MV-4-11 (cell line): ENCODE data around the gene AEBP2.
"Not testable (repeated sequence)": the region's sequence is repeated elsewhere in the genome, so short reads cannot be mapped to it uniquely, and the experiment has no call there.

Source experiments
- DNase-seq: peaks from one replicate; lab custom pipeline; 2025; lab: John Stamatoyannopoulos, UW

AEBP2 gene

GRCh38 chr12:19454837-19455236 is 15.5 kb downstream of the AEBP2 start:
- DNase-seq: no peak

- DNase-seq: no peak
These were observed 16.9 kb downstream of the AEBP2 start for GRCh38 chr12:19456176-19456575.

GRCh38 chr12:19457561-19457960 is 18.3 kb downstream of the AEBP2 start:
- no peak for DNase-seq

GRCh38 chr12:19458733-19459132 is 19.4 kb downstream of the AEBP2 start:
- DNase-seq: no peak

GRCh38 chr12:19461999-19462398 is 22.7 kb downstream of the AEBP2 start:
- DNase-seq: no peak

- no peak for DNase-seq
These were observed 23.1 kb downstream of the AEBP2 start for GRCh38 chr12:19462406-19462805.

GRCh38 chr12:19464192-19464580 is 24.9 kb downstream of the AEBP2 start:
- DNase-seq: no peak

GRCh38 chr12:19465711-19466110 is 26.4 kb downstream of the AEBP2 start:
- DNase-seq: no peak

- DNase-seq: no peak
These were observed 34.9 kb downstream of the AEBP2 start for GRCh38 chr12:19474147-19474546.

GRCh38 chr12:19475884-19476505 is 36.7 kb downstream of the AEBP2 start:
- DNase-seq: not testable (repeated sequence)

GRCh38 chr12:19477071-19477470 is 37.8 kb downstream of the AEBP2 start:
- no peak for DNase-seq

GRCh38 chr12:19480459-19480858 is 41.2 kb downstream of the AEBP2 start:
- no peak for DNase-seq

GRCh38 chr12:19482036-19482435 is 42.7 kb downstream of the AEBP2 start:
- DNase-seq: no peak

- DNase-seq: peak; percentile 52
These were observed 43.3 kb downstream of the AEBP2 start for GRCh38 chr12:19482551-19483109.

- no peak for DNase-seq
These were observed 44.4 kb downstream of the AEBP2 start for GRCh38 chr12:19483727-19484126.

GRCh38 chr12:19484738-19485137 is 45.4 kb downstream of the AEBP2 start:
- DNase-seq: no peak

- no peak for DNase-seq
These were observed 45.9 kb downstream of the AEBP2 start for GRCh38 chr12:19485240-19485639.

- no peak for DNase-seq
These were observed 49.9 kb downstream of the AEBP2 start for GRCh38 chr12:19489168-19489567.

- no peak for DNase-seq
These were observed 51.6 kb downstream of the AEBP2 start for GRCh38 chr12:19490908-19491307.

- DNase-seq: no peak
These were observed 52.6 kb downstream of the AEBP2 start for GRCh38 chr12:19491863-19492262.

- no peak for DNase-seq
These were observed 57.1 kb downstream of the AEBP2 start for GRCh38 chr12:19496219-19496878.

GRCh38 chr12:19498099-19498498 is 58.8 kb downstream of the AEBP2 start:
- DNase-seq: no peak

GRCh38 chr12:19499030-19499429 is 59.7 kb downstream of the AEBP2 start:
- no peak for DNase-seq

- DNase-seq: no peak
These were observed 67.2 kb downstream of the AEBP2 start for GRCh38 chr12:19506497-19506896.
